Vagina (tissue), 2 donors: Measurements from ENCODE around the gene C1QC.

Experiments used
- CTCF ChIP-seq, 3 experiments: fragments of 450-650 bp in 2 of 3; fragments of 200-600 bp in 1 of 3; sonication (generic) in 1 of 3; IDR thresholded peaks; one replicate each; pipeline ENCODE4 v1.5.1; 2017 to 2019; ENCODE audit warnings: antibody characterized with exemption in 3 of 3, mild to moderate bottlenecking in 2 of 3, moderate library complexity in 2 of 3
- POLR2A ChIP-seq, 2 donors: fragments of 450-650 bp; IDR thresholded peaks; one replicate each; pipeline ENCODE4 v1.6.1; 2017; ENCODE audit warnings: antibody characterized with exemption in 2 of 2, mild to moderate bottlenecking in 2 of 2, moderate library complexity in 2 of 2

DNA sequence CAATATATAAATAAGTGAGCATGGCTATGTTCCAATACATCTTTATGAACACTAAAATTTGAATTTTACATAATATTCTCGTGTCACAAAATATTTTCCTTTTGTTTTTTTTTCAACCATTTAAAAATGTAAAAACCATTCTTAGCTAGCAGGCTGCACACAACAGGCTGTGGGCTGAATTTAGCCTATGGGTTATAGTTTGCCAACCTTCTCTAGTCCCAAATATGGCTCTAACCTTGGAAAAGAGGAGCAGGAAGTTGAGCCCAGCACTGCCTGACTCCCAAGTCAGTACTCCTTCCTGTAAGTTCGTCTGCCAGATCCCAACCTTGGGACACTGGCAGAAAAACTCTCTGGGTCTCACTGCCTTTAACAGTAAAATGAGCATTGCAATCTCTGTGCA is 23.0 kb downstream of the C1QC start:
- TF ChIP-seq POLR2A (IDR thresholded peaks at IDR 0.05) (no peak), CTCF (IDR thresholded peaks at IDR 0.05) (no peak)
